ENCODE results near the gene ZBTB6.
"Not testable (repeated sequence)": the region's sequence is repeated elsewhere in the genome, so short reads cannot be mapped to it uniquely, and the experiment has no call there.

Gene ZBTB6

GRCh38 chr9:122900791-122901190 is 12.3 kb downstream of the ZBTB6 start:
- DNase-seq (ENCODE audit: insufficient read length, low spot score): no peak
- FAIRE-seq: no peak
- TF ChIP-seq CTCF (IDR thresholded peaks at IDR 0.05; ENCODE audit: insufficient read depth, missing control alignments): no peak

- no peak for FAIRE-seq
- no peak for TF ChIP-seq CTCF (IDR thresholded peaks at IDR 0.05; ENCODE audit: insufficient read depth, missing control alignments)
- no peak for DNase-seq (ENCODE audit: insufficient read length, low spot score)
Measured at GRCh38 chr9:122897969-122898368, 15.2 kb downstream of the ZBTB6 start.

- no peak for DNase-seq (ENCODE audit: insufficient read length, low spot score)
- no peak for FAIRE-seq
- no peak for TF ChIP-seq CTCF (IDR thresholded peaks at IDR 0.05; ENCODE audit: insufficient read depth, missing control alignments)
Measured at GRCh38 chr9:122888480-122888879, 24.6 kb downstream of the ZBTB6 start.

- no peak for TF ChIP-seq CTCF (IDR thresholded peaks at IDR 0.05; ENCODE audit: insufficient read depth, missing control alignments)
- DNase-seq (ENCODE audit: insufficient read length, low spot score) (no peak), FAIRE-seq (no peak)
Measured at GRCh38 chr9:122883125-122883524, 30.0 kb downstream of the ZBTB6 start.

- FAIRE-seq: no peak
- DNase-seq (ENCODE audit: insufficient read length, low spot score): no peak
- TF ChIP-seq CTCF (IDR thresholded peaks at IDR 0.05; ENCODE audit: insufficient read depth, missing control alignments): no peak
Measured at GRCh38 chr9:122879443-122879842, 33.7 kb downstream of the ZBTB6 start.

GRCh38 chr9:122875523-122875922 is 37.6 kb downstream of the ZBTB6 start:
- DNase-seq (ENCODE audit: insufficient read length, low spot score) (no peak), FAIRE-seq (no peak)

GRCh38 chr9:122867276-122867675 is 45.8 kb downstream of the ZBTB6 start:
- FAIRE-seq; DNase-seq (ENCODE audit: insufficient read length, low spot score): not testable (repeated sequence)

More at GRCh38 chr9:122875523-122875922, 37.6 kb downstream of the ZBTB6 start:
- TF ChIP-seq CTCF (IDR thresholded peaks at IDR 0.05; ENCODE audit: insufficient read depth, missing control alignments): no peak

GRCh38 chr9:122866079-122866478 is 47.0 kb downstream of the ZBTB6 start:
- no peak for FAIRE-seq
- no peak for DNase-seq (ENCODE audit: insufficient read length, low spot score)
- TF ChIP-seq CTCF (IDR thresholded peaks at IDR 0.05; ENCODE audit: insufficient read depth, missing control alignments): no peak
